ENCODE results near the gene ENSA.

- TF ChIP-seq EP300 (IDR thresholded peaks at IDR 0.05) (no peak), CTCF (IDR thresholded peaks at IDR 0.05) (no peak)
Measured at GRCh38 chr1:150649441-150650075, 20.1 kb upstream of the ENSA start.

Measured in sigmoid colon (tissue), 4 donors.